Forelimb muscle (tissue), 1 donor: ENCODE measurements around the gene ZSWIM9. TPM values are rescaled to one million over a fixed set of nuclear protein-coding genes. Genes with fewer than 3 reads are reported as not detected.
"Not testable (repeated sequence)": the region's sequence is repeated elsewhere in the genome, so short reads cannot be mapped to it uniquely, and the experiment has no call there.

Experiments
- DNase-seq: peaks from one replicate; pipeline ENCODE4 v3.0.0-alpha.2; 2013; ENCODE audit warnings: low read depth
- polyA plus RNA-seq: library from polyadenylated mRNA; unstranded; fragments of 120-200 nt; gene quantifications from one replicate; pipeline ENCODE4 v1.2.1, GENCODE V29; 2013; ENCODE audit not compliant: insufficient read length

Gene ZSWIM9
- polyA plus RNA-seq, 1 donor: 4.5 TPM

DNA sequence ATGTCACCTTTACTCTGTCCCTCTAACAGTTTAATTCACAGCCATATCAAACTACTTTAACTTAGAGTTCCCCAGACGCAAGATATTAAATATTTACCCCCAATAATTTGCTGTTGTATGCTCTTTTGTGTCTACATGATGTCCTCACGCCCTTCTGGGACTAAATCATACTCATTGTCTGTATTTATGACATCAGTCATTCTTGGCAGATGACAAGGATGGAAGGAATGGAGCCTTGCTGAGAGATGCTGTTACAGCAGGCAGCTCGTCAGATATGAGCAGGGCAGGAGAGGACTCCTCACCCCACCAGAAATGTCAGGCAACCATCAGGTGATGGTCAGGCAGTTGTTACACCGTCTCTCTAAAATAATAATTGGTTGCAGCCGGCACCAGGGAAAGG is 43.5 kb downstream of the ZSWIM9 start:
- DNase-seq: no peak

DNA sequence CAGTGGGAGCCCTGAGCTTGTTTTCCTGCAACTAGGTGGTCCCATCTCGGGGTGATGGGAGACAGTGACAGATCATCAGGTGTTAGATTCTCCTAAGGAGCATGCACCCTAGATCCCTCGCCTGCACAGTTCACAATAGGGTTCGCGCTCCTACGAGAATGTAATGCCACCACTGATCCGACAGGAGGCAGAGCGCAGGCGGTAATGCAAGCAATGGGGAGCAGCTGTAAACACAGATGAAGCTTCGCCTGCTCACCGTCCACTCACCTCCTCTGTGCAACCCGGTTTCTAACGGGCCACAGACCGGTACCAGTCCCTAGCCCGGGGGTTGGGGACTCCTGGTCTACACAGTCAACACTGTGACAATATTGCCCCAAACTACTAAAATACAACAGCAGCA is 46.5 kb downstream of the ZSWIM9 start:
- no peak for DNase-seq

DNA sequence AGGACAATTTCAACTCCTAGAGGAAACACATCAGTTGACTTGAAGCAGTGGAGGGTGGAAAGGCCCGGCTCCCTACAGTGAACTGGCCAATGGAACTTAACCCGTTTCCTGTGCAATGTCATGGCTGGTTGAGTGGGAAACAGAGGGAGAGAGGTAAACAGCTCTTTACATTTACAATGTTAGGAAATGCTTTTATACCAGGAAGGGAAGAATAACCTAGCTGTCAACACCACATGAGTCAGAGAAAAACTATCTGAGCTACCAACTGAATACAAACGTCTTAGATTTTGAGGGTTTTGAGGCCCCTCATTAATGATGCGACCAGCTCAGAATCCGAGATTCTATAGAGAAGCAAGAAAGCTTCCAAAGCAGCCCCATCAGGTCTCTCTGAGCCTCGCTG is 48.5 kb downstream of the ZSWIM9 start:
- no peak for DNase-seq

DNA sequence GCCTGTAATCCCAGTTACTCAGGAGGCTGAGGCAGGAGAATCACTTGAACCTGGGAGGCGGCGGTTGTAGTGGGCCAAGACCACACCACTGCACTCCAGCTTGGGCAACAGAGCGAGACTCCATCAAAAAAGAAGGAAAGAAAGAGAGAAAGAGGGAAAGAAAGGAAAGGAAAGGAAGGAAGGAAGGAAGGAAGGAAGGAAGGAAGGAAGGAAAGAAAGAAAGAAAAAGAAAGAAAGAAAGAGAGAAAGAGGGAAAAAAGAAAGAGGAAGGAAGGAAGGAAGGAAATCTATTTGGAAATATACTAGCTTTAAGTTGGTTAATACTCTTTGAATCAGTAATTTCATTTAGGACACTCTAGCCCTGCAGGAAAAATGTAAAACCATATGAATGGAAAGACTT is 50.3 kb downstream of the ZSWIM9 start:
- not testable (repeated sequence) for DNase-seq

- DNase-seq: no peak
Measured at GRCh38 chr19:48221628-48222027, 51.1 kb downstream of the ZSWIM9 start.

DNA sequence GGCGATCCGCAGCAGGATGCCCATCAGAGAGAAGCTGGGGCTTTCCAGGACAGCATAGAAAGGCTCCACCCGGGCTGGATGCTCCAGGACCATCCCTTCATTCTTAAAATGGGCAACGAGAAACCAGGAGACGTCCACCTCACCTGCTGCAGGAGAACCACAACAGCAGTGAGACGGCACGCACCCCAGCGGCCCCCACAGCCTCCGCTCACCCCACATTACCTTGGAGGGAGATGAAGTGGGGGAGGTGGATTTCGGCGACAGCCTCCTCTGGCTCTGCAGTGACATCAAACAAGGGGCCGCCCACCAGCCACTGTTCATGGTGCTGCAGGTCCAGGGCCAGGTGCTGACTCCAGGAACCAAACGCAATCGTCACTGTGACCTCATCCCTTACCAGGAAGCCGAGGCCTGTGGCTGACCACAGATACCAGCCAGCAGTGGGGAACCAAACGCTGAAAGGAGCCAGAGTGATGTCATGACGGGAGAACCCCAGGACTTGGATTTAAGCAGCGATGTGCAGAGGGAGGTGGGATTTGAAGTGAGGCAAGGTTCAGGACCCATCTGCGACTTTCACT is 60.2 kb downstream of the ZSWIM9 start:
- DNase-seq: no peak

- DNase-seq: no peak
Measured at GRCh38 chr19:48237057-48237456, 66.6 kb downstream of the ZSWIM9 start.

DNA sequence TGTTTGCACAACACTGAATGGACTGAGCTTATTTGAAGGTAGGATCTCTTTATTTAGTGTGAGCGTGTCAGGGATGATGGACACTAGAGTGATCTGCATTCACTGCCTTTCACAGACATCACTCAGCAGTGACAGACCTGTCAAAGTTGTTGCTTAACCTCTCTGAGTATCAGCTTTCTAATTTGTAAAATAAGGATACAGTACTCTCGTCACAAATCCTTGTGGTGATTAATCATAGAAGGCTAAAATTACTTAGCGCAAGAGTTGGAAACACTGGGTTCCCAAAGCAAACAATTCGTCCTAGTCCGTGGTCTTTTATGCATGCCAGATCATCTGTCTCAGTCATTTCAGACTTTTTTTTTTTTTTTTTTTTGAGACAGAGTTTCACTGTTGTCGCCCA is 68.6 kb downstream of the ZSWIM9 start:
- DNase-seq: no peak

DNA sequence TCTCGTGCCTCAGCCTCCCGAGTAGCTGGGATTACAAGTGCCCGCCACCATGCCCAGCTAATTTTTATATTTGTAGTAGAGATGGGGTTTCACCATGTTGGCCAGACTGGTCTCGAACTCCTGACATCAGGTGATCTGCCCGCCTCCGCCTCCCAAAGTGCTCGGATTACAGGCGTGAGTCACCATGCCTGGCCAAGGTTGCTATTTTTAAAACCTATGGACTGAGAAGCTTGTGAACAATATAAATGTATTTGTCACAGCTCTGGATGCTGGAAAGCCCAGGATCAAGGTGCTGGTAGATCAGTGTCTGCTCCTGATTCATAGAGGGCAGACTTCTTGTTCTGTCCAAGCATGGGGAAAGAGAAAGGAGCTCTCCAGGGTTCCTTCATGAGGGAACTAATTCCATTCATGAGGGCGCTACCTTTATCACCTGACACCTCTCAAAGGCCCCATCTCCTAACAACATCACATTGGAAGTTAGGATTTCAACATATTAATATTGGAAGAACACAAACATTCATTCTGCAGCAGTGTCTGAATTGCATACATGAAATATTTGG is 69.2 kb downstream of the ZSWIM9 start:
- no peak for DNase-seq

DNA sequence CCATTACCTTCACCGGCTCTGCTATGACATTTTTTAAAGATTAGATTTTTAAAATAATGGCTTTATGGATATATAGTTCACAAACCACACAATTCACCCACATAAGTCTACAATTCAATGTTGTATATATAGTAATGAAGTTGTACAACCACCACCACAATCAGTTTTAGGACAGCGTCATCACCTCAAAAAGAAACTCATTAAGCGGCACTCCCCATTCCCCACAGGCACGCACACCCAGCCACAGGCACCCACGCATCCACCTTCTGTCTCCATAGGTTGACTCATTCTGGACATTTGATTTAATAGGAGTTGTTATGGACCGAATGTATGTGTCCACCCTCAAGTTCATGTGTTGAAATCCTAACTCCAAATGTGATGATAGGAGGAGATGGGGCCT is 71.3 kb downstream of the ZSWIM9 start:
- DNase-seq: not testable (repeated sequence)

DNA sequence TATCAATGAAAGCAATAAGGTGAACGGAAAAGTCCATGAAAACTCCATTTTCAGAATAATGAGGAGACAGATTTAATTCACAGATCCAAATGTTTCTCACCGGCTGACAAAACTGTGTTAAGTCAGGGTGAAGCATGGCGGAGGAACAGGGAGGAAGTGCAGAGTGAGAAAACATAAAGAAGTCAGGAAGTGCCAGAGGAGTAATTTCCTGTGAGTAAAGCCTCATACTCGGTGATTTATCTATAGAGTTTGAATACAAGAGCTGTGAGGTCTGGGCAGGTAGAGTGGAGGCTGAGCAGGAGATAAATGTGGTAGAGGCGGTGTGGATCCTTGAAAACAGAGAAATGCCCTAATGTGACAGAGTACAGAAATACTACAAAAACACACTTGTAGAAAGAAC is 73.8 kb downstream of the ZSWIM9 start:
- DNase-seq: no peak

GRCh38 chr19:48246101-48246500 is 75.6 kb downstream of the ZSWIM9 start:
- no peak for DNase-seq

DNA sequence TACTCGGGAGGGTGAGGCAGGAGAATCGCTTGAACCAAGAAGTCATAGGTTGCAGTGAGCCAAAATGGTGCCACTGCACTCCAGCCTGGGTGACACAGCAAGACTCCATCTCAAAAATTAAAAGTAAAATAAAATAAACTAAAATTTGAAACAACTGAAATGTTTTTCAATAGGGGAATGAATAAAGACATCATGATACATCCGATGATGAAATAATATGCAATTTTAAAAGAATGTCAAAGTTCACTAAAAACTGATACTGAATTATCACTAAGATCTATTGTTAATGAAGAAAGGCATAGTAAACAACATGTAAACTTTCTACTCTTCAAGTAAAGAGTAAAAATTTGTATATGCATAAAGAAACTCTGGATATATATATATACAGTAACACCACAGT is 76.7 kb downstream of the ZSWIM9 start:
- DNase-seq: no peak

Other genes starting within 250 kb of the ZSWIM9 start
- gene BSPH1, start 178.5 kb upstream of the ZSWIM9 start, polyA plus RNA-seq: not detected
- gene ELSPBP1, start 176.0 kb upstream of the ZSWIM9 start, polyA plus RNA-seq: not detected
- gene CABP5, start 126.6 kb upstream of the ZSWIM9 start, polyA plus RNA-seq: not detected
- 61.7 TPM for gene PLA2G4C, start 59.9 kb upstream of the ZSWIM9 start, polyA plus RNA-seq
- 21.7 TPM for gene LIG1, start 336 bp upstream of the ZSWIM9 start, polyA plus RNA-seq
- 36.1 TPM for gene CARD8, start 85.2 kb downstream of the ZSWIM9 start, polyA plus RNA-seq
- gene ZNF114, start 99.4 kb downstream of the ZSWIM9 start, polyA plus RNA-seq: 1.9 TPM
- 143 TPM for gene EMP3, start 154.9 kb downstream of the ZSWIM9 start, polyA plus RNA-seq
- gene TMEM143, start 193.3 kb downstream of the ZSWIM9 start, polyA plus RNA-seq: 18.6 TPM
- gene SYNGR4, start 193.7 kb downstream of the ZSWIM9 start, polyA plus RNA-seq: not detected
- 109 TPM for gene KDELR1, start 220.9 kb downstream of the ZSWIM9 start, polyA plus RNA-seq
- gene GRIN2D, start 223.0 kb downstream of the ZSWIM9 start, polyA plus RNA-seq: 1.4 TPM